ENCODE measurements around the gene CPN1.
A peak's percentile ranks its signal among the peaks of the same experiment; 100 is the strongest.
"Not testable (repeated sequence)": the region's sequence is repeated elsewhere in the genome, so short reads cannot be mapped to it uniquely, and the experiment has no call there.

Gene CPN1

DNA sequence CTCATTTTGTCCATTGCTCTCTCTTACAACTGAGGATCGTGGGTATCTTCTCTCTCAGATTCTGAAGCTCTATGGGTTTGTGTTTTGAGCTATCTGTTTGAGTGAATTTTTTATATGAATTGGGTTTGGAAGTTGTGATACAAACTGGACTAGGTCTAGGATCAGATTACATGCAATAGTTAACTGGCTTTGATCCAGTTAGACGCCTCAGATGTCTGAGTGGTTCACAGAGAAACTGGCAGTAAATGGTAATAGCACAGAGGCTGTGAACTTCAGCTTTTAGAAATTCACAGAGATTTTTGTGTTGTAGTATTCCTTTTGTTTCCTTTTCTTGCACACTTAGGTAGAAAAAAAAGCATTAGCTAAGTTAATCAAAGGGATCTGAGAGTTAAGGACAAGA is 59.3 kb downstream of the CPN1 start:
- no peak for DNase-seq (ENCODE audit: low spot score)

- DNase-seq (ENCODE audit: low spot score) = no peak
Observed at GRCh38 chr10:100021322-100021721, 60.3 kb downstream of the CPN1 start.

- no peak for DNase-seq (ENCODE audit: low spot score)
Observed at GRCh38 chr10:100020886-100021253, 60.8 kb downstream of the CPN1 start.

DNA sequence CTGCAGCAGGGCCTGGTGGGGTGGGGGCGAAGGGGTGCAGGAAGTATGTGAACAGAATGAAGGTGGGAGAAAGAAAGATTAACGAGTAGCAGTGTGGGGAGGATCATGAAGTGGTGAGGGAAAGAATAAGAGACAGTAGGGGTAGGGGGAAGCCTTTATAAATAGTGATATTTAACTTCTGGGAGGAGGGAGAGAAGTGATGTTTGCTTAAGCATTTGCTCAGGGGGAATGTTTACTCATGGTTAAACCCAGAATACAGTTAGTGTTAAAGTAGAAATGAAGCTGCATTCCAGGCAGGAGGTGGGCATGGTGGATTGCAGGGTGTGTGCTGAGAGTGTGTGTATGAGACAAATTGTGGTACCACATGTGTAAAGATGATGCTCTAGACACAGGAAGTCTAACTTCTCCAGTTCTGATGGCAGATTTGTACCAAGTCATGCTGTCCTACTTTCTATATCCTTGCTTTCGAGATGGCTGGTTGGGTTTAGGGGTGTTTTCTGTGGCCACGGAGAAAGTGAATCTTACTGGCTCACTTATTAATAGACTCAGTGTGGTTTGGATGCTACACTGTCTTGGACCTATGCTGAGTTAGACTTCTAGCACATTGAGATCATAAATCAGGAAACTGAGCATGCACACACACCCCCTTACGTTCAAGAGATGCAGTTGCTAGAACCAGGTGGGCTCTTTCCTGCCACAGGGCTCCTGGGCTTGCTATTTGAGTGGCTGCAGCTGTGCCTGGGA is 61.4 kb downstream of the CPN1 start:
- no peak for DNase-seq (ENCODE audit: low spot score)

DNA sequence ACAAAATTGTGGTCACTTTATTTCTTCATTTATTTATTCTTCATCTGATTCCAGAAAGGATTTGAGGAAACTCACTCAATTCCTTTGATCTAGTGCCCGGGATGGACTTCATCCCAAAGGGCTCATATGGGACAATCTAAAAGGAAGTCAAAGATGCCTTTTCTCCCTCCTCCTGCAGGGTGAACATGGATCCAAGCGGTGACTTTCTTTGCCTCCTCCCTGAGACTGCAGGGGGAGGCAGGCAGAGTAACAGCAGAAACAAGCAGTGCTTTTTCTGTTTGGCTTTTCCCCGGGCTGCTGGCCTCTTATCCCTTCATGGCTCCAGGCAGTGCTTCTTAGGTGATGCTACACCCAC is 61.9 kb downstream of the CPN1 start:
- DNase-seq (ENCODE audit: low spot score) = peak; percentile 33

GRCh38 chr10:100014071-100014762 is 67.5 kb downstream of the CPN1 start:
- no peak for DNase-seq (ENCODE audit: low spot score)

DNA sequence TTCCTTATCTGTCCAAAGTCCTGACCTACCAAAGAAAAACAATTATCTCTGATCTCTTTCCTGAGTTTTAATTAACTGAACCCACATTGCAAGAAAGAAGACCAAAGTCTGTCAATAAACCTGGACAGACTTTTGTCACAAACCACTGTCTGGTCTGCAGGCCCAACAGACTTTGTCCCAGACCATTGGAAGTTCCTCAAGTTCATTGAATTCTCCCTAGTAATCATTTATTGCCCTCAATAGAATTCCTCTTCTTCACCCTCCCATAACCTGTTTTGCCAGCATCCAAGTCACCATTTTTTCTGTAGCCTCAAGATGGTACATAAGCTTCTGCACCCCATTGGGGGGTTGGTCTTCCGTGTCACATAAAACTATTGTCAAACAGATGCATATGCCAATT is 68.0 kb downstream of the CPN1 start:
- no peak for DNase-seq (ENCODE audit: low spot score)

GRCh38 chr10:100011906-100012305 is 69.8 kb downstream of the CPN1 start:
- DNase-seq (ENCODE audit: low spot score) = not testable (repeated sequence)

GRCh38 chr10:100009793-100010676 is 71.6 kb downstream of the CPN1 start, which contains the start of gene DNMBP:
Gene DNMBP, minus strand, starts transcription at chr10:100009947. Its CDS starts 37,823 bp downstream, at chr10:99972124.
- peak; percentile 94 for DNase-seq (ENCODE audit: low spot score)

- no peak for DNase-seq (ENCODE audit: low spot score)
Observed at GRCh38 chr10:100009283-100009792, 72.3 kb downstream of the CPN1 start.

DNA sequence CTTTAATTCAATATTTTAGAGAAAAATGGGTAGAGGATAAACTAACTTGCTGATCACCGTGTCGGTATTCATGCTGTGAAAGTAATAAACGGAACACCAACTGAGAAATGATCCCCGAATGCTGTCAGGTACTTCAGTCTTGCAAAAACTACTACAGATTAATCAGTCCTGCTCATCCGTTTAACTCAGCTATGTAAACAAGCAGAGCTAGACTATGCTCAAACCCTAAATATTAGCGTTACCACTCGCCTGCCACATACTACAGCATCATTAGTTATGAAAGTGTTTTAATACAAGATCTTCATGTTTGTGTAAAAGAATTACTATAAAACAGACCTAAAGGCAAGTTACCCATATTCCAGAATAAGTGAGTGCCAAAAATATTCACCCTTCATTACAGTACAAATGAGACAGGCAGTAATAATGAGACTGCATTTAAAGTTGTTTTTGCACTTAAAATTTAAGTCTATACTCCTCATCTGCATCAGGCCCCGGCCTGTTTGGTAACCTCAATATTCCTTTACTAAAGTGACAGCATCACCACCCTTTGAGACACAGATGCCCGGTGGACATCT is 72.9 kb downstream of the CPN1 start:
- no peak for DNase-seq (ENCODE audit: low spot score)

DNA sequence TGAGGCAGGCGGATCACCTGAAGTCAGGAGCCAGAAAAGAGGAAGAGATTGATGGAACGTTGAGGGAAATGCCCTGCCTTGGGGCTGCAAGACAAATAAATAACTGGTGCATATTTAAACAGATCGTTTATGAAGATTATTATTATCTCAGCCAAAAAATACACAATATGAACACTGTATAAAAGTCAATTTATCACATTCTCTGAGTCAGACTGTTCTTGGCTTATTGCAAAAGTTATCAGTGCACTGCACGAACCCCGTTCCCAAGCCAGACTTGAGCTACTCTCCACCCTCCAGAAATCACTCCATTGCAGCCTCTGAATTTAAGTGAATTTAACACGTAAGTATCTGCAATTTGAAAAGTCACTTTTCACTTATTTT is 73.5 kb downstream of the CPN1 start:
- DNase-seq (ENCODE audit: low spot score) = peak; percentile 47

DNA sequence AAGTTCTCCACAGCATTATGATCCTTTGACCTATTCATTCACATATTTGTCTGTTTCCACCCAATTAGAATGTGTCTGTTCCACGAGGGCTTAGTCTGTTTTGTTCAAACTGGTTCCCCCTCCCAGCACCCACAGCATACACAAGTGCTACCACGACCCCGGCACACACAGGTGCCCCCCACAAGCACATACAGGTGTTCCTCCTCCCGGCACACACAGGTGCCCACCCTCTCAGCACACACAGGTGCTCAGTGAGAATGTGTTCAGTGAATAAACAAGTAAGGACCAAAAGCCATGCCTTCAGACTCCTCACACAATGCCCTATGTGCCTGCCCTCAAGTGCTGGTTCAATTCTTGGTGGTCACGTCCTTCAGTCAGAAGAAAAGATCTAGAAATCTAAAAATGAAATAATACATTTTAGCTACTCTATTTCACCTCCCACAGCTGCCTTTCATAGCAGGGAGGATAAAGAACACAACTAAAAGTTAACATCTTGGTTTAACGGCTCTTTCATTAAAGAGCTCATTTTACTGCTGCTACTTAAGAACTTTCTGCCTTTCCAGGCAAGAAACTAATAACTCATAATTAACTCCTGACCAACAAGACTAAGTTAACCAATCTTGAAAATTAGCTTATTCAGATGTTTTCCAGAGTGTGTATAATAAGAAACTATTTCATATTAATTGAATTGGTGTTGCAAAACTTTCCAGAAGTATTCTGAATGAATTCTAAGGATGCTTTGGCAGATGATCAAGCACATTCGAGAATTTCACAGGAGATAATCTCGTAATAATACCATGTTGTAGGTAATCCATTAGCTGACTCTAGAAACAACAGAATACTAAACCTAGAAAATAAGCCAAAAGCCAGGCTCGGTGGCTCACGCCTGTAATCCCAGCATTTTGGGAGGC is 74.2 kb downstream of the CPN1 start:
- no peak for DNase-seq (ENCODE audit: low spot score)

DNA sequence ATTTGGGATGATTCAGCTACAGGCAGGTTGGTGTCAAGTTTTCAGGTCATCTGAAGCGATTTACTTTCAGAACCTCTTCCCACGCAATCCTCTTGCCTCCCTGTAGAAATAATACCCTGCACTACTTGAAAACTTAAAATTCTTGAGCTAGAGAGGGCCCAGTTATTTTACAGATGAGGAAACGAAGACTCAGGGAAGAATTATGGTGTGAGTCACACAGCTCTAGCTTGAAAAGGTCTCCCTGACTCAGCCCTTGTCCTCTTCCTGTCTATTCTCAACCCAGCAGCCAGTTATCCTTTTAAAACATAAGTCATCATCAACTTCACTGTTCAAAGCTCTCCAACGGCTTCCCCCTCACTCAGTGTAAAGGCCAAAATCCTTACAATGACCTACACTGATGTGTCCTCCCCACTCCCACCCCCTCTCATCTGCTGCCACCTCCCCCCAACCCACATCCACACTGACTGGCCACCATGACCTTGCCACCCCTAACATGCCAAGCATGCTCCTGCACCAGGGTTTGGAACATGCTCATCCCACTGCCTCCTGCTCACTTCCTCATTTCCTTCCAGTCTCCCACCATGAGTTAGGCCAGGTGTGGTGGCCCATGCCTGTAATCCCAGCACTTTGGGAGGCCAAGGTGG is 75.3 kb downstream of the CPN1 start:
- peak; percentile 84 for DNase-seq (ENCODE audit: low spot score)

GRCh38 chr10:100004805-100005510 is 76.7 kb downstream of the CPN1 start:
- DNase-seq (ENCODE audit: low spot score) = no peak

- DNase-seq (ENCODE audit: low spot score) = no peak
Observed at GRCh38 chr10:100000109-100000644, 81.5 kb downstream of the CPN1 start.

DNA sequence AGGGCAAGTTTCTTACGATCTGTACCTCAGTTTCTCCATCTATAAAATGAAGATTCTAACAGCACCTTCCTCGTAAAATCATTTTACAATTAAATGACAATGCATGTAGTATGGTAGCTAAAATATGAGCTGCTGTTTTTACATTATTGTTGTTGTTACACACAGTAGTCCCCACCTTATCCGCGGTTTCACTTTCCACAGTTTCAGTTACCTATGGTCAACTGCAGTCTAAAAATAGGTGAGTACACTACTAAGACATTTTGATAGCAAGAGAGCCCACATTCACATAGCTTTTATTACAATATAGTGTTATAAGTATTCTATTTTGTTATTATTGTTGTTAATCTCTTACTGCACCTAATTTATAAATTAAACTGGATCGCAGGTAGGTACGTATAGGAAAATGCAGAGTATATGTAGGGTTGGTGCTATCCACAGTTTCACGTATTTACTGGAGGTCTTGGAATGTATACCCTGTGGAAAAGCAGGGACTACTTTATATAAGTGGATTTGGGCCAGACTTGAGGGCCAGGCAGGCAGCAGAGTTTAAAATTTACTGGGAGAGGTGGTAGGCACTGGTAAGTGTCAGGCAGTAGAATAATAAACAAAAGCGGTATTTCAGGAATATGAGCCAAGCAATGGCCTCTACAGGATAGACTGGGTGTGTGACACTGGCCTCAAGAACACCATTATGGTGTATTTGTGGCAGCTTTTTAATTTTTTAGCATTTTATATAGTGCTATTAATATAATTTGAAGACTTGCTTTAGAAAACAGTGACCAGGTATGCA is 82.2 kb downstream of the CPN1 start:
- DNase-seq (ENCODE audit: low spot score) = no peak

DNA sequence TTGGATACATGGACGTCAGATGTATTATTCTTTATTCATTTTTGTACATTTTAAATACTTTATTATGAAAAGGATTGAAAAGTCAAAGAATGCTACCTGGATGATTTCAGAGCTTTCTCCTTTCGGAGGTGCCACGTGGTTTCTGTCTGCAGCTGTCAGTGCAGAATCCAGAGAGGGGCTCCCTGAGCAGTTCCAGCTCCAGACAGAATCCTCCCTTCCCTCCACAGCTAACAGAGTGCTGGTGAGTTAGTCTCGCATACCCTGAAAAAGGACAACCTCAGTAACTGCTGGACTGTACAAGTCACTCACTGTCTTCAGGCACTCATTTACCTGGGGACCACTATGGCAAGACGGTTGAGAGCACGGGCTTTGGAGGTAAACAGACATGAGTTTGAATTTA is 82.8 kb downstream of the CPN1 start:
- DNase-seq (ENCODE audit: low spot score) = no peak

Measured in AG08395 (cell line).